H1 (cell line): Measurements from ENCODE around the gene MIF4GD. TPM values are rescaled to one million over a fixed set of nuclear protein-coding genes. Genes with fewer than 3 reads are reported as not detected.

Experiments
- SAP30 ChIP-seq: fragments of 300-600 bp; sonication (generic); IDR thresholded peaks from 2 replicates; pipeline ENCODE4 v1.7.1; 2012; ENCODE audit warnings: low read length, moderate library complexity, mild to moderate bottlenecking, inconsistent platforms; ENCODE audit not compliant: insufficient read depth, insufficient replicate concordance
- polyA plus RNA-seq, 7 experiments: library from polyadenylated mRNA; depleted of rRNA in 3 of 7; stranded (reverse) in 5 of 7; unstranded in 2 of 7; fragments of >200 nt in 5 of 7; fragments of 200-250 nt in 2 of 7; gene quantifications; 1 replicate in 5 of 7; 2 replicates in 1 of 7; 4 replicates in 1 of 7; pipeline versions ENCODE4 v1.2.1 to v1.2.3, GENCODE V29; 2011 to 2013; ENCODE audit warnings: missing spikeins in 2 of 7, mixed read lengths in 2 of 7
- total RNA-seq: library from RNA; stranded (reverse); fragmentation: NEBNext Ultra II Directional; extraction: Animal tissue kit (Norgen Biotek cat#: 25700); gene quantifications from 2 replicates; pipeline ENCODE4 v1.2.1, GENCODE V29; 2021
- TF ChIP-seq, protein P1 (sequence below): IDR thresholded peaks from 2 replicates; pipeline ENCODE4 v1.6.1; 2012; ENCODE audit warnings: inconsistent platforms
- TF ChIP-seq, protein P2 (sequence below): IDR thresholded peaks from 2 replicates; pipeline ENCODE4 v1.6.1; 2012; ENCODE audit warnings: low read length, inconsistent platforms

Gene MIF4GD
- total and polyA plus RNA-seq, 2 of the 8 experiments (the other 6 are each of a cell fraction or from before 2014, with no cell fraction given) = 16.1 to 51.1 TPM

- TF ChIP-seq, protein P1, sequence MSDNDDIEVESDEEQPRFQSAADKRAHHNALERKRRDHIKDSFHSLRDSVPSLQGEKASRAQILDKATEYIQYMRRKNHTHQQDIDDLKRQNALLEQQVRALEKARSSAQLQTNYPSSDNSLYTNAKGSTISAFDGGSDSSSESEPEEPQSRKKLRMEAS = no peak
- TF ChIP-seq SAP30 = no peak
- TF ChIP-seq, protein P2, sequence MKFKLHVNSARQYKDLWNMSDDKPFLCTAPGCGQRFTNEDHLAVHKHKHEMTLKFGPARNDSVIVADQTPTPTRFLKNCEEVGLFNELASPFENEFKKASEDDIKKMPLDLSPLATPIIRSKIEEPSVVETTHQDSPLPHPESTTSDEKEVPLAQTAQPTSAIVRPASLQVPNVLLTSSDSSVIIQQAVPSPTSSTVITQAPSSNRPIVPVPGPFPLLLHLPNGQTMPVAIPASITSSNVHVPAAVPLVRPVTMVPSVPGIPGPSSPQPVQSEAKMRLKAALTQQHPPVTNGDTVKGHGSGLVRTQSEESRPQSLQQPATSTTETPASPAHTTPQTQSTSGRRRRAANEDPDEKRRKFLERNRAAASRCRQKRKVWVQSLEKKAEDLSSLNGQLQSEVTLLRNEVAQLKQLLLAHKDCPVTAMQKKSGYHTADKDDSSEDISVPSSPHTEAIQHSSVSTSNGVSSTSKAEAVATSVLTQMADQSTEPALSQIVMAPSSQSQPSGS = no peak
Observed at GRCh38 chr17:75277664-75278071, 6.6 kb upstream of the MIF4GD start (continued).
